ENCODE data around the gene MRPL47.
"Not testable (repeated sequence)": the region's sequence is repeated elsewhere in the genome, so short reads cannot be mapped to it uniquely, and the experiment has no call there.

The MRPL47 gene

GRCh38 chr3:179604321-179605078 is at the start of gene MRPL47, which contains the start of gene NDUFB5:
Gene MRPL47 (minus strand): TSS chr3:179604638. CDS start chr3:179604624, 14 bp downstream.
Gene NDUFB5 (plus strand): TSS chr3:179604794. CDS start chr3:179604816, 22 bp downstream.
- DNase-seq: peak; percentile 99

DNA sequence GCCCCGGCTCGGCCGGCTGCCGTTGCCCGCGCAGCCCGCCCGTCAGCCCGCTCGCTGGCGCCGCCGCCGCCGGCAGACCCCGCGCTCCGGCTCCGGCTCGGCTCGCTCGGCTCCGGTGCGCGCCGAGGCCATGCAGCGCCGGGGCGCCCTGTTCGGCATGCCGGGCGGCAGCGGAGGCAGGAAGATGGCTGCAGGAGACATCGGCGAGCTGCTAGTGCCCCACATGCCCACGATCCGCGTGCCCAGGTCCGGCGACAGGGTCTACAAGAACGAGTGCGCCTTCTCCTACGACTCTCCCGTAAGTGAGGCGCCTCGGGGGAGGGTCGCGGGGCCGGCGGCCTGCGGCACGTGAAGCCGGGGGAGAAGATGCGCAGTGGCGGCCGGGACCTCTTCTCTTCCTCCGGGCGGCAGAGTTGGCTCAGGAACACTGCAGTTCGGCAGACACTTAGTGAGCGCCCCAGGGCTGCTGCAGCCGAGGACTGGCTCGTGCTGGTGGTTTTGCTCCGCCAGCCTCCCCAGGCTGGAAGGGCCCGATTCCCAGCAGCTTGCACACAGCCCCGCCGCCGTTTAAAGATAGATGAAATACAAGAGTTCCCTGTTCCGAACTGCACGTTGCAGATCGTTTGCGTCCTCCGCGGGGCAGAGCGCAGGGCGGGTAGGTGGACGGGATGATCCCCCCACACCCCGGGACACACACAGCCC is 48.8 kb upstream of the MRPL47 start:
- peak; percentile 81 for DNase-seq

- DNase-seq: peak; percentile 79
Observed at GRCh38 chr3:179652447-179653095, 48.1 kb upstream of the MRPL47 start, which contains the start of gene USP13. Gene USP13 (plus strand): TSS chr3:179653040. CDS start chr3:179653226, 186 bp downstream.

GRCh38 chr3:179651687-179652446 is 47.4 kb upstream of the MRPL47 start:
- no peak for DNase-seq

- no peak for DNase-seq
Observed at GRCh38 chr3:179646177-179646576, 41.7 kb upstream of the MRPL47 start.

DNA sequence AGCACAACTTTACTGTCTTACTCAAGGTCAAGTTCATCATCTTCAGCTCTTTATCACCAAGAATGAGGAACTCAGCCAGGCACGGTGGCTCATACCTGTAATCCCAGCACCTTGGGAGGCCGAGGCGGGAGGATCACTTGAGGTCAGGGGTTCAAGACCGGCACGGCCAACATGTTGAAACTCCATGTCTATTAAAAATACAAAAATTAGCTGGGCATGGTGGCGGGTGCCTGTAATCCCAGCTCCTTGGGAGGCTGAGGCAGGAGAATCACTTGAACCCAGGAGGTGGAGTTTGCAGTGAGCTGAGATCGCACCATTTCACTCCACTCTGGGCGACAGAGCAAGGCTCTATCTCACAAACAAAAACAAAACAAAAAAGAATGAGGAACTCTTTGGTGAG is 39.4 kb upstream of the MRPL47 start:
- DNase-seq: not testable (repeated sequence)

- no peak for DNase-seq
Observed at GRCh38 chr3:179642871-179643270, 38.4 kb upstream of the MRPL47 start.

- DNase-seq: no peak
Observed at GRCh38 chr3:179640469-179640868, 36.0 kb upstream of the MRPL47 start.

- DNase-seq: no peak
Observed at GRCh38 chr3:179630753-179631451, 26.5 kb upstream of the MRPL47 start.

DNA sequence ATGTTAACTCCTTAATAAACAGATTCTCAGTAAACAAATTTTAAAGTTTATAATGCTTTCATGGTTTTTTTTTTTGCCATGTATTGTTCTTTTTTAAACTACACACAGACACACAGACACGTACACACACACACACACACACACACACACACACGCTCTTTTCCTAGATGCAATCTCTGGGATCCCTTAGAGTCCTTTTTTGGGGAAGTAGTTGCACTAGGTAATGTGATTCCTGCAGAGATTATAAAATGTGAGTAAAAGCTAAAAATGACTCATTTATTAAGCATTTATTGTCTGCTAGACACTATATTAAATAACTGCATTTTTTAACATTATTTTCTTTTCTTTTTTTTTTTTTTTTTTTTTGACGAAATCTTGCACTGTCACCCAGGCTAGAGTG is 20.0 kb upstream of the MRPL47 start:
- no peak for DNase-seq

DNA sequence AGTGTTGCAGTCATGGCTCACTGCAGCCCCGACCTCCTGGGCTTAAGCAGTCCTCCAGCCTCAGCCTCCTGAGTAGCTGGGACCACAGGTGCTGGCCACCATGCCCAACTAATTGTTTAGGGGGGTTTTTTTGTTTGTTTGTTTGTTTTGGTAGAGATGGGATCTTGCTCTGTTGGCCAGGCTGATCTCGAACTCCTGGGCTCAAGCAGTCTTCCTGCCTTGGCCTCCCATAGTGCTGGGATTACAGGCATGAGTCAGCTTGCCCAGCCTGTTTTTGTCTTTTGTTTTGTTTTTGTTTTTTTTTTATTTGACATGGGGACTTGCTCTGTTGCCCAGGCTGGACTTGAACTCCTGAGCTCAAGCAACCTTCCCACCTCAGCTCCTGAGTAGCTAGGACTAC is 17.6 kb upstream of the MRPL47 start:
- no peak for DNase-seq

DNA sequence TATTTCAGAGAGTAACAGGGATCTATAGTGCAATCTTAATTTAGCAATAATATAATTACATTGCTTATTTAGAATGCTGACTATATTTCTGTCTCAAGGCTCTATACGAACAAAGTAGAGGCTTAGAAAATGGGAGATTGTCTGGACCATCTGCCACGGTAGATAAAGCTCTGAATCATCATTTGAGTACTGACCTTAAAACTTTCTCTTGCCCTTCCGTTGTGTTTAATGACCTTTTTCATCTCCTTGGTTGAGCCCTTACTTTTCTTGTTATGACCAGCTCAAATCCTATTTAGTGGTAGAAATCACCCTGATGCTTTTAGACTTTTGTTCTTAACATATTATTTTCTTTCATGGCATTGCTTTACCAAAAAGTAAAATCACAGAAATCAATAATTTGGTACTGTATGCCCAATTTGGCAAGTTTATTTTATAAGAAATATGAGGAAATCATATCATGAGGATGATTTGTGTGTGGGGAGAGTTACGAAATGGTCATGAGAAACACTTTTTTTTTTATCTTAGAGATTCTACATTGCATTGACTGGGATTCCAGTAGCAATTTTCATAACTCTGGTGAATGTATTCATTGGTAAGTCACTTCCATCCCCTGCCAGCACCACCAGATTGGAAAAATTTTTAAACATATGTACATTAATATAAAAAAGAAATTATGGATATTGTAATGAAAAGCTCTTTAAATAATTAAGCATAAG is 11.2 kb upstream of the MRPL47 start:
- peak; percentile 73 for DNase-seq

DNA sequence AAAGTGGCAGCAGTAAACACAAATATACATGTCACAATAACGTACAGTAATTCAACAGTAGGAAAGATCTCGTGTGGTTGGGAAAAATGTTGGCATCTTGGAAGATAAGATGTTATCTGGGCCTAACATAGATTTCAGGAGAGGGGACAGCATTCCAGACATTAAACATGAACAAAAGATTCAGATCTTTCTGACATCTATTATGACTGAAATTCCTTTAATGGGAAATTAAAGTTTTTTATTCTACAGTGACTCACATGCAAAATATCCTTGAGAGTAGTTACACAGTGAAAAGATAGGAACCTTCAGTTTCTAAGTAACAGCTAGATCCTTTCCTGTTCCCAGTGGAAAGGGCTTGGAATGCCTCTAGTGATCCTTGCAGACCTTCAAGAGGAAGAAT is 9.4 kb upstream of the MRPL47 start:
- DNase-seq: no peak

- DNase-seq: no peak
Observed at GRCh38 chr3:179610066-179610465, 5.6 kb upstream of the MRPL47 start.

GRCh38 chr3:179608931-179609720 is 4.7 kb upstream of the MRPL47 start:
- DNase-seq: peak; percentile 64

DNA sequence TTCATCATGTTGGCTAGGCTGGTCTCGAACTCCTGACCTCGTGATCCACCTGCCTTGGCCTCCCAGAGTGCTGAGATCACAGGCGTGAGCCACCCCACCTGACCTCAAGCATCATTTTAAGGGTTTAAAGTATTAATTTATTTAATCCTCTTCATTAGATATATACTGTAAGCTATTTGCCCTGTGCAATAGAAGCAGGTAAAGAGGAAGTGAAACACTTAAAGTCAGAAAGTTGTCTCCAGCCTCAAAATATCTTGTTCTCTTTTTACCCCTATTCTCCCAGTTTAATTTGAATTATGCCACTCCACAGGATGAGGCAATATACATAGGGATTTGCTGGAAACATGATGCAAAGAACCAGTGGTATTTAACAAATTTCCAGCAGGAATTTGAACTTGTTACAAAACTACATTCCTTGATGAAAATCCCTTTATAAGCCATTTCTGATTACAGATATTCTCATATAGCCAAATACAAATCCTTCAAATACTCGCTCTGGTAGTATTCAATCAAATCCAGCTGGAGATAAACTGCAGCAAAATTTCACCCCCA is 2.2 kb upstream of the MRPL47 start:
- DNase-seq: no peak

DNA sequence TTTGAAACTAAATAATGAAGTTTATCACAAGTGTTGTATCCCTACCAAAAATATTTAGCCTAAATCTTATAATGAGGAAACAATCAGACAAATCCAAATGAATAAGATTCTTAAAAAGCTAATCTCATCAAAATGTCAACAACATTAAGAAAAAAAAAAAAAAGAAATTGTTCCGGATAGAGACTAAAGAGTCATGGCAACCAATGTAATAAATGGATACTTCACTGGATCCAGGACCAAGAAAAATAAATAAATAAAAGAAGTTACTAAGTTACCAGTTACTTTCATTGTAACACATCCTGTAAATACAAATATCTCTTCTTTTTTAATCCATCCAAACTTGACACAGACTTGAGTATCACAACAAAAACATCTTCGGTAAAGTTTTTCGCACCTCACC is 607 bp downstream of the MRPL47 start:
- DNase-seq: peak; percentile 39

DNA sequence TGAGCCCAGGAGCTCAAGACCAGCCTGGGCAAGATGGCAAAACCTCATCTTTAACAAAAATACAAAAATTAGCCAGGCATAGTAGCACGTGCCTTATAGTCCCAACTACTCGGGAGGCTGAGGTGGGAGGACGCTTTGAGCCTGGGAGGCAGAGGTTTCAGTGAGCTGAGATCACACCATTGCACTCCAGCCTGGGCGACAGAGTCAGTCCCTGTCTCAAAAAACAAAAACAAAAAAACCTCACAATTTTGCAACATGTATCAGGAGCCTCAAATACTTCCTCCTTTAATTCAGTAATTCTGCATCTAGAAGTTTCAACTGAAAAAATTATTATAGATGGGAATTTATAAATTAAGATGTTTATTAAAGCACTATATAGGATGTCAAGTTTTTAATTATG is 1.1 kb downstream of the MRPL47 start:
- DNase-seq: no peak

- no peak for DNase-seq
Observed at GRCh38 chr3:179599531-179599930, 4.9 kb downstream of the MRPL47 start.

DNA sequence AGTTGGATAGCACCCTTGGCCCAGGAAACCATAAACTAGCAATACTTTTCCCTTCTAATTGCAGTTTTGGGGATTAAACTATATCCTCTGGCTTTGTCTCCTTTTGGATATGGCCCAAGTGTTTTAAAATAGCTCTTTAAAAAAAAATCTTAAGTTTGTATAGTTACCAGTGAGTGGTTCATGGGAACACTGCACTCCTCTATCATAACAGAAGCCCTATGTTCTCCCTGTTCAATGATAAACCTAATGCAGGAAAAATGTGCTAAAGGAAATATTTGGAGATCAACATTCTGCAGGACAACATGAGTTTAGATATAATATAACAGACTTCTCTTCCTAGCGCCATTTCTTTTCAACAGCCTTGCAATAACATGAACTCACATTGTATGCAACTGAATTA is 13.1 kb downstream of the MRPL47 start:
- no peak for DNase-seq
